ENCODE results near the gene ZNF267. TPM values are rescaled to one million over a fixed set of nuclear protein-coding genes. Genes with fewer than 3 reads are reported as not detected.

Gene ZNF267
- total and polyA plus RNA-seq, 2 of the 8 experiments (the other 6 are each of a cell fraction or from before 2014, with no cell fraction given) = 5.5 to 28.3 TPM

GRCh38 chr16:31870809-31871208, 2.8 kb upstream of the ZNF267 start:
- FAIRE-seq (no peak), DNase-seq (ENCODE audit: low read depth in 1 of 2, low spot score in 2 of 2) (no peak)
- Histone ChIP-seq H2BK120ac (replicated peaks; ENCODE audit: low read depth, low read length) (no peak overlapping the region), H3K9ac (replicated peaks in 1 of 4; ENCODE audit: extremely low read depth in 1 of 4, low read depth in 3 of 4, low read length in 3 of 4) (no peak overlapping the region), H2AFZ (ENCODE audit: low read length) (no peak overlapping the region), H2AK5ac (ENCODE audit: low read depth, low read length) (no peak overlapping the region), H3K9me3 (ENCODE audit: insufficient read depth in 2 of 2, low read depth in 1 of 2, low read length in 1 of 2) (peaks cover 0 to 1% of the 10 kb centered on the region in 2 experiments; a peak in 1 of 4 replicates), H3K4me3 (ENCODE audit: extremely low read depth in 1 of 4, insufficient read depth in 2 of 4, low read depth in 3 of 4, low read length in 4 of 4) (no peak overlapping the region), H3K79me2 (ENCODE audit: control insufficient read depth in 1 of 2, insufficient read depth in 2 of 2, low read length in 2 of 2) (peaks cover 7 to 17% of the 10 kb centered on the region in 2 experiments), H2BK5ac (ENCODE audit: low read depth, low read length) (no peak overlapping the region), H4K20me1 (replicated peaks in 1 of 2; ENCODE audit: control insufficient read depth in 1 of 2, insufficient read depth in 2 of 2, low read length in 2 of 2) (peaks cover 0 to 2% of the 10 kb centered on the region in 2 experiments), H3K23ac (ENCODE audit: insufficient read length) (no peak overlapping the region), H2BK20ac (ENCODE audit: low read length) (no peak overlapping the region), H4K91ac (replicated peaks; ENCODE audit: insufficient read length, low read length) (no peak overlapping the region), H3K4me1 (replicated peaks in 1 of 4; ENCODE audit: control insufficient read depth in 3 of 4, insufficient read depth in 4 of 4, low read length in 3 of 4) (peaks cover 0 to 3% (median 0%) of the 10 kb centered on the region in 4 experiments; a peak in 3 of 7 replicates), H3K4ac (replicated peaks; ENCODE audit: insufficient read length, low read depth, low read length) (no peak overlapping the region), H3K4me2 (ENCODE audit: insufficient read depth in 1 of 2, low read depth in 2 of 2, low read length in 2 of 2) (no peak overlapping the region), H3K36me3 (ENCODE audit: control insufficient read depth in 2 of 4, insufficient read depth in 4 of 4, low read length in 3 of 4) (no peaks in the 10 kb centered on the region), H3K56ac (replicated peaks; ENCODE audit: insufficient read length, low read depth, low read length) (no peak overlapping the region), H4K8ac (ENCODE audit: extremely low read depth, insufficient read depth, low read length) (no peak overlapping the region), H2BK15ac (ENCODE audit: low read length) (no peak overlapping the region), H3K23me2 (ENCODE audit: low read depth, low read length) (no peaks in the 10 kb centered on the region; the same call in 1 of the 2 replicates), H3K14ac (ENCODE audit: insufficient read length) (no peak overlapping the region), H3K27me3 (replicated peaks in 1 of 4; ENCODE audit: control insufficient read depth in 3 of 4, extremely low read depth in 1 of 4, insufficient read depth in 3 of 4, low read length in 3 of 4) (0 out of 7 replicates have a peak, but pooled peaks cover 0 to 2% (median 0%) of the 10 kb centered on the region in 4 experiments), H2BK12ac (ENCODE audit: low read depth, low read length) (no peak overlapping the region), H3K79me1 (ENCODE audit: low read depth, low read length) (peaks cover 2% of the 10 kb centered on the region; the same call in 1 of the 2 replicates), H4K5ac (ENCODE audit: insufficient read length, low read depth, low read length) (no peak overlapping the region), H3K27ac (ENCODE audit: low read depth, low read length) (no peak overlapping the region), H3K18ac (ENCODE audit: extremely low read depth, low read length) (no peak overlapping the region)
- TF ChIP-seq KDM1A (IDR thresholded peaks at IDR 0.05; ENCODE audit: borderline replicate concordance, low read length) = no peak
- no peak for TF ChIP-seq CTCF (IDR thresholded peaks at IDR 0.05; ENCODE audit: control extremely low read depth in 1 of 3, insufficient read depth in 1 of 3, low read depth in 1 of 3, low read length in 3 of 3)
- no peak for TF ChIP-seq MAFK (IDR thresholded peaks at IDR 0.05; ENCODE audit: low read depth, low read length)
- no peak for TF ChIP-seq POLR2A (IDR thresholded peaks at IDR 0.05; ENCODE audit: control extremely low read depth in 1 of 2, low read depth in 2 of 2, low read length in 2 of 2)
- TF ChIP-seq ZNF274 (IDR thresholded peaks at IDR 0.05; ENCODE audit: borderline replicate concordance, extremely low read depth, low read length) = no peak
- TF ChIP-seq SP4 (IDR thresholded peaks at IDR 0.05; ENCODE audit: low read length) = no peak
- no peak for TF ChIP-seq CBX8 (IDR thresholded peaks at IDR 0.05; ENCODE audit: borderline replicate concordance, low read depth, low read length)
- no peak for TF ChIP-seq KDM5A (IDR thresholded peaks at IDR 0.05; ENCODE audit: low read length)
- no peak for TF ChIP-seq POLR2AphosphoS5 (IDR thresholded peaks at IDR 0.05; ENCODE audit: low read depth, low read length)
- TF ChIP-seq POU5F1 (IDR thresholded peaks at IDR 0.05; ENCODE audit: low read depth, low read length) = no peak
- CTCF ChIA-PET (ENCODE audit: partially characterized antibody) = interaction anchor here (1.4 kb wide), 1 partner anchor 15 kb away, joined by 3 read pairs; no protein-coding TSS in a partner anchor
- POLR2A ChIA-PET (ENCODE audit: partially characterized antibody) = no interaction called here
- 83% methylated on average over 2 of the region's 2 CpGs; no CpG with 5 or more reads in 1 of the 2 experiments for WGBS, 2 experiments (ENCODE audit: extremely low coverage in 1 of 2, insufficient coverage in 1 of 2, insufficient read length in 1 of 2, insufficient replicate concordance in 2 of 2, low coverage in 1 of 2, low lambda C conversion rate in 2 of 2, missing lambda C conversion rate in 1 of 2)
